ENCODE results near the gene ZFPL1. TPM values are rescaled to one million over a fixed set of nuclear protein-coding genes. Genes with fewer than 3 reads are reported as not detected.
A peak's percentile ranks its signal among the peaks of the same experiment; 100 is the strongest.

ZFPL1 gene
- total and polyA plus RNA-seq, 5 donors from 2014 or later, result 27.0 to 42.9 (median 32.5) TPM

- peaks cover 30% of the 10 kb centered on the region for H3K36me3 ChIP-seq (ENCODE audit: control insufficient read depth, insufficient read depth, low read length)
- H3K27ac Mint-ChIP-seq, result peak overlapping the region in 1 of 3 donors; percentile 32
- peaks cover 0 to 2% (median 0%) of the 10 kb centered on the region in 7 donors for H3K9me3 Mint-ChIP-seq
- H3K36me3 Mint-ChIP-seq, result peaks cover 17% of the 10 kb centered on the region
- peaks cover 16% of the 10 kb centered on the region for H3K4me1 ChIP-seq (ENCODE audit: control insufficient read depth, insufficient read depth, low read length, poor library complexity, severe bottlenecking)
- no peak overlapping the region for H3K27ac ChIP-seq (ENCODE audit: insufficient read depth, low read length, poor library complexity, severe bottlenecking)
- H3K27me3 ChIP-seq (ENCODE audit: control insufficient read depth, insufficient read depth, low read length), result no peaks in the 10 kb centered on the region
- peak overlapping the region in 1 of 4 donors; percentile 94 for H3K4me3 Mint-ChIP-seq
- no peak for ATAC-seq (ENCODE audit: low read depth in 2 of 2)
- no peaks in the 10 kb centered on the region for H3K27me3 Mint-ChIP-seq
- H3K4me1 Mint-ChIP-seq, result peaks cover 6 to 26% (median 15%) of the 10 kb centered on the region in 4 donors
- DNase-seq, result no peak
- H3K4me3 ChIP-seq (ENCODE audit: low read depth, low read length), result no peak overlapping the region
- H3K9me3 ChIP-seq (ENCODE audit: control insufficient read depth in 2 of 2, low read length in 2 of 2), result no peaks in the 10 kb centered on the region
Measured at GRCh38 chr11:65086809-65087208, 2.8 kb downstream of the ZFPL1 start.

- peaks cover 0 to 2% (median 0%) of the 10 kb centered on the region in 7 donors for H3K9me3 Mint-ChIP-seq
- H3K27me3 ChIP-seq (ENCODE audit: control insufficient read depth, insufficient read depth, low read length), result no peaks in the 10 kb centered on the region
- no peak overlapping the region for H3K27ac Mint-ChIP-seq
- no peak overlapping the region for H3K27ac ChIP-seq (ENCODE audit: insufficient read depth, low read length, poor library complexity, severe bottlenecking)
- H3K4me1 ChIP-seq (ENCODE audit: control insufficient read depth, insufficient read depth, low read length, poor library complexity, severe bottlenecking), result peaks cover 16% of the 10 kb centered on the region
- DNase-seq (no peak), ATAC-seq (ENCODE audit: low read depth in 2 of 2) (no peak)
- H3K36me3 Mint-ChIP-seq, result peaks cover 17% of the 10 kb centered on the region
- no peaks in the 10 kb centered on the region for H3K9me3 ChIP-seq (ENCODE audit: control insufficient read depth in 2 of 2, low read length in 2 of 2)
- no peak overlapping the region for H3K4me3 ChIP-seq (ENCODE audit: low read depth, low read length)
- H3K4me3 Mint-ChIP-seq, result no peak overlapping the region
- H3K27me3 Mint-ChIP-seq, result no peaks in the 10 kb centered on the region
- peaks cover 6 to 26% (median 15%) of the 10 kb centered on the region in 4 donors for H3K4me1 Mint-ChIP-seq
- peaks cover 30% of the 10 kb centered on the region for H3K36me3 ChIP-seq (ENCODE audit: control insufficient read depth, insufficient read depth, low read length)
Measured at GRCh38 chr11:65087216-65087615, 3.2 kb downstream of the ZFPL1 start.

GRCh38 chr11:65087827-65088226, 3.8 kb downstream of the ZFPL1 start:
- Mint-ChIP-seq H3K36me3 (peaks cover 17% of the 10 kb centered on the region), H3K4me1 (peaks cover 6 to 26% (median 14%) of the 10 kb centered on the region in 4 donors), H3K27ac (no peak overlapping the region), H3K27me3 (no peaks in the 10 kb centered on the region), H3K9me3 (peaks cover 0 to 2% (median 0%) of the 10 kb centered on the region in 7 donors), H3K4me3 (no peak overlapping the region)
- H3K36me3 ChIP-seq (ENCODE audit: control insufficient read depth, insufficient read depth, low read length), result peaks cover 30% of the 10 kb centered on the region
- DNase-seq (no peak), ATAC-seq (ENCODE audit: low read depth in 2 of 2) (no peak)
- no peak overlapping the region for H3K4me3 ChIP-seq (ENCODE audit: low read depth, low read length)
- H3K4me1 ChIP-seq (ENCODE audit: control insufficient read depth, insufficient read depth, low read length, poor library complexity, severe bottlenecking), result peaks cover 16% of the 10 kb centered on the region
- no peak overlapping the region for H3K27ac ChIP-seq (ENCODE audit: insufficient read depth, low read length, poor library complexity, severe bottlenecking)
- no peaks in the 10 kb centered on the region for H3K9me3 ChIP-seq (ENCODE audit: control insufficient read depth in 2 of 2, low read length in 2 of 2)
- no peaks in the 10 kb centered on the region for H3K27me3 ChIP-seq (ENCODE audit: control insufficient read depth, insufficient read depth, low read length)

GRCh38 chr11:65089621-65090020, 5.6 kb downstream of the ZFPL1 start:
- Mint-ChIP-seq H3K36me3 (peaks cover 17% of the 10 kb centered on the region), H3K27me3 (no peaks in the 10 kb centered on the region), H3K4me1 (peaks cover 4 to 13% (median 6%) of the 10 kb centered on the region in 4 donors), H3K27ac (no peak overlapping the region), H3K4me3 (peak overlapping the region in 1 of 4 donors; percentile 68), H3K9me3 (no peaks in the 10 kb centered on the region)
- ATAC-seq (ENCODE audit: low read depth in 2 of 2), result no peak
- no peak for DNase-seq
- Histone ChIP-seq H3K4me3 (ENCODE audit: low read depth, low read length) (no peak overlapping the region), H3K27ac (ENCODE audit: insufficient read depth, low read length, poor library complexity, severe bottlenecking) (no peak overlapping the region), H3K9me3 (ENCODE audit: control insufficient read depth in 2 of 2, low read length in 2 of 2) (no peaks in the 10 kb centered on the region), H3K36me3 (ENCODE audit: control insufficient read depth, insufficient read depth, low read length) (peaks cover 30% of the 10 kb centered on the region), H3K27me3 (ENCODE audit: control insufficient read depth, insufficient read depth, low read length) (no peaks in the 10 kb centered on the region), H3K4me1 (ENCODE audit: control insufficient read depth, insufficient read depth, low read length, poor library complexity, severe bottlenecking) (peaks cover 5% of the 10 kb centered on the region)

DNA sequence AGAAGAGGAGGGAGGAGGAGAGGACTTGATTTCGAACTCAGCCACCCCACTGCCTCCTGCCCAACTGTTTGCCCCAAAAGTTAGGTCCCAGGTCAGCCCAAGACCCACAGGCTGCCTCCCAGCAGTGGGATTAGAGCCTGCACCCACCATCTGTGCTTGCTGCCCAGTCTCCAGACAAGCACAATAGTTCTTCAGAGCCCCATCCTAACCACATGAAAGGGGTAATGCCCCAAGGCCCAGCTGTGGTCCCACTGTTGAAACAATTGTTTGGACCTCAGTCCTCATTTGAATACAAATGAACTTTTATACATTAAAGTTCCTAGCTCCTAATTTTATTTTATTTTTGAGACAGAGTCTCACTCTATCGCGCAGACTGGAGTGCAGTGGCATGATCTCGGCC, 6.6 kb downstream of the ZFPL1 start:
- H3K27me3 Mint-ChIP-seq, result no peaks in the 10 kb centered on the region
- no peak overlapping the region for H3K27ac Mint-ChIP-seq
- peaks cover 0 to under 1% (median 0%) of the 10 kb centered on the region in 7 donors for H3K9me3 Mint-ChIP-seq
- peaks cover 14% of the 10 kb centered on the region for H3K36me3 Mint-ChIP-seq
- Histone ChIP-seq H3K27me3 (ENCODE audit: control insufficient read depth, insufficient read depth, low read length) (no peaks in the 10 kb centered on the region), H3K36me3 (ENCODE audit: control insufficient read depth, insufficient read depth, low read length) (peaks cover 30% of the 10 kb centered on the region), H3K9me3 (ENCODE audit: control insufficient read depth in 2 of 2, low read length in 2 of 2) (no peaks in the 10 kb centered on the region), H3K4me3 (ENCODE audit: low read depth, low read length) (no peak overlapping the region), H3K27ac (ENCODE audit: insufficient read depth, low read length, poor library complexity, severe bottlenecking) (no peak overlapping the region), H3K4me1 (ENCODE audit: control insufficient read depth, insufficient read depth, low read length, poor library complexity, severe bottlenecking) (peaks cover 2% of the 10 kb centered on the region)
- peaks cover 3 to 5% (median 4%) of the 10 kb centered on the region in 4 donors for H3K4me1 Mint-ChIP-seq
- no peak for DNase-seq
- H3K4me3 Mint-ChIP-seq, result peak overlapping the region in 1 of 4 donors; percentile 56
- no peak for ATAC-seq (ENCODE audit: low read depth in 2 of 2)

DNA sequence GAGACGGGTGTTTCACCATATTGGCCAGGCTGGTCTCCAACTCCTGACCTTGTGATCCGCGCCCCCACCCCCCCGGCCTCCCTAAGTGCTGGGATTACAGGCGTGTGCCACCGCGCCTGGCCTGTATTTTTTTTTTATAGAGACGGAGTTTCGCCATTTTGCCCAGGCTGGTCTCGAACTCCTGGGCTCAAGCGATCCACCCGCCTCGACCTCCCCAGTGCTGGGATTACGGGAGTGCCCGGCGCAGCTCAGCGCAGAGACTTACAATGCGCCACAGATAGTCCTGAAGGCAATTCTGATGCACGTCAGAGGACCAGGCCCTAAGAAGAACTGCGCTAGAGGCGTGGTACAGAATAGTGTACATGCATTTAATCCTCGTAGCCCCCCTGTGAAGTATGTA, 11.4 kb downstream of the ZFPL1 start:
- Mint-ChIP-seq H3K27ac (peak overlapping the region; percentile 93 to 96 (median 94)), H3K9me3 (peaks cover 0 to 2% (median 0%) of the 10 kb centered on the region in 7 donors), H3K27me3 (no peaks in the 10 kb centered on the region), H3K36me3 (peaks cover 11% of the 10 kb centered on the region), H3K4me3 (peak overlapping the region; percentile 88 to 96 (median 92)), H3K4me1 (peaks cover 4 to 25% (median 9%) of the 10 kb centered on the region in 4 donors)
- peaks cover 24% of the 10 kb centered on the region for H3K4me1 ChIP-seq (ENCODE audit: control insufficient read depth, insufficient read depth, low read length, poor library complexity, severe bottlenecking)
- H3K9me3 ChIP-seq (ENCODE audit: control insufficient read depth in 2 of 2, low read length in 2 of 2), result no peaks in the 10 kb centered on the region
- peaks cover 8% of the 10 kb centered on the region for H3K36me3 ChIP-seq (ENCODE audit: control insufficient read depth, insufficient read depth, low read length)
- peak overlapping the region; percentile 88 for H3K27ac ChIP-seq (ENCODE audit: insufficient read depth, low read length, poor library complexity, severe bottlenecking)
- H3K4me3 ChIP-seq (ENCODE audit: low read depth, low read length), result peak overlapping the region; percentile 56
- no peaks in the 10 kb centered on the region for H3K27me3 ChIP-seq (ENCODE audit: control insufficient read depth, insufficient read depth, low read length)
- ATAC-seq (ENCODE audit: low read depth in 2 of 2) (no peak), DNase-seq (no peak)

DNA sequence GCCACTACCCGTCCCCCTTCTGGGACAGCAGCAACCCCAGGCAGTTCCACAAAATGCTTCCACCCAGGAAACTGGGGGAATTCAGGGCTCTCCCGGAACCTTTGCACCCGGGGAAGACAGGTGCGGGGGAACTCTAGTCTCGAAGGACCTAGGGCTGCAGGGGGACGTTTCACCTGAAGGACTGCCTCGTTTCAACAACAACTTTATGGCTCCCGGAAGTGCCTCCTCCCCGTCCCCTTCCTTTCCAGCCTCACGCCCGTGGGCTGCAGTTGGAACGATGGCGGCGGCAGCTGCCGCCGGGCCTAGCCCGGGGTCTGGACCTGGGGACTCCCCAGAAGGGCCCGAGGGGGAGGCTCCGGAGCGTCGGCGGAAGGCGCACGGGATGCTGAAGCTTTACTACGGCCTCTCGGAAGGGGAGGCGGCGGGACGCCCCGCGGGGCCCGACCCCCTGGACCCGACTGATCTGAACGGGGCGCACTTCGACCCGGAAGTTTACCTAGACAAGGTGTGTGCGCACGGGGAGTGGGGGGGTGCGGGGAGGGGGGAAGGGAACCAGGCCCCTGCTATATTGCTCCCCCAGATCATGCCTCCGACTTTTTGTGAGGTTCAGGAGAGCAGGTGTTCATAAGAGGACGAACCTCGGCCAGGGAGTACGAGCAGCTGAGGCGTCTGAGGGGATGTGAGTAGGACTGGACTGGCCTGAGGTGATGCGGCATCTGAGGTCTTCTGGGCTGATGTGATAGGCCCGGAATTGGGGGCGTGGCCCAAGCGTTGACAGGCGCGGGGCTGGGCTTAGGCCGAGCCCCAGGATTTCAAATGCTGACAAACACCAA, 12.2 kb downstream of the ZFPL1 start, which contains the start of gene VPS51:
VPS51 (plus strand) TSS at position 241 of the 833 bp plus-strand sequence; CDS start at position 278, 37 bp downstream.
- no peaks in the 10 kb centered on the region for H3K27me3 ChIP-seq (ENCODE audit: control insufficient read depth, insufficient read depth, low read length)
- Mint-ChIP-seq H3K27me3 (no peaks in the 10 kb centered on the region), H3K36me3 (peaks cover 11% of the 10 kb centered on the region), H3K4me3 (peak within 1 kb of the TSS; percentile 88 to 96 (median 92)), H3K4me1 (peaks cover 8 to 29% (median 11%) of the 10 kb centered on the region in 4 donors), H3K9me3 (peaks cover 0 to 2% (median 0%) of the 10 kb centered on the region in 7 donors), H3K27ac (peak within 1 kb of the TSS; percentile 93 to 96 (median 94))
- peak within 1 kb of the TSS; percentile 88 for H3K27ac ChIP-seq (ENCODE audit: insufficient read depth, low read length, poor library complexity, severe bottlenecking)
- ATAC-seq (ENCODE audit: low read depth in 2 of 2) (peak; percentile 85 to 89), DNase-seq (peak; percentile 74 to 94 (median 89))
- H3K4me3 ChIP-seq (ENCODE audit: low read depth, low read length), result peak within 1 kb of the TSS; percentile 82
- H3K36me3 ChIP-seq (ENCODE audit: control insufficient read depth, insufficient read depth, low read length), result peaks cover 14% of the 10 kb centered on the region
- no peaks in the 10 kb centered on the region for H3K9me3 ChIP-seq (ENCODE audit: control insufficient read depth in 2 of 2, low read length in 2 of 2)
- H3K4me1 ChIP-seq (ENCODE audit: control insufficient read depth, insufficient read depth, low read length, poor library complexity, severe bottlenecking), result peaks cover 24% of the 10 kb centered on the region
